ENCODE measurements around the gene HNRNPA0. TPM values are rescaled to one million over a fixed set of nuclear protein-coding genes. Genes with fewer than 3 reads are reported as not detected.

HNRNPA0 gene
- total and polyA plus RNA-seq, 10 donors, result 11.2 to 32.3 (median 22.1) TPM

DNA sequence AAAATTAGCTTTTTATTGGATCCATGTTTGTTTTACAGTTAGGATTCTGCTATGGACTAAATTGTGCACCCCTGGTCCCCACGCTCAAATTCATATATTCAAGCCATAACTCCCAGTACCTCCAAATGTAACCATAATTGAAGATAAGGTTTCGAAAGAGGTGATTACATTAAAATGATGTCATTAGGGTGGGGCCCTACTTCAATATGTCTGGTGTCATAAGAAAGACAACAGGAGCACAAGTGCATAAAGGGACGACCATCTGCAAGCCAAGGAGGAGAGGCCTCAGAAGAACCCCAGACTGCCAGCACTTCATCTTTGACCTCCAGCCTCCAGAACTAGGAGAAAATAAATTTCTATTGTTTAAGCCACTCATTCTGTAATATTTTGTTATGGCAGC, 7.4 kb upstream of the HNRNPA0 start:
- Histone ChIP-seq H3K4me1 (no peaks in the 10 kb centered on the region), H3K27me3 (replicated peaks in 1 of 7) (no peaks in the 10 kb centered on the region), H3K9me3 (peaks cover 0 to under 1% (median 0%) of the 10 kb centered on the region in 8 donors), H3K4me3 (no peak overlapping the region), H3K27ac (no peak overlapping the region), H3K36me3 (no peaks in the 10 kb centered on the region)
- DNase-seq, result no peak
- intact Hi-C loops (cut with DNase I; ENCODE audit: low total_unique reads), result no loop called here
- 84 to 98% (median 89%) methylated on average over 3 of the region's 3 CpGs for WGBS, 5 donors
- TF ChIP-seq POLR2AphosphoS5 (IDR thresholded peaks at IDR 0.05), result no peak
- no peak for TF ChIP-seq CTCF (IDR thresholded peaks at IDR 0.05 in 8 of 11, conservative IDR thresholded peaks at IDR 0.05 in 3 of 11)
- no peak for TF ChIP-seq POLR2A (IDR thresholded peaks at IDR 0.05)

GRCh38 chr5:137760719-137761516, 6.8 kb upstream of the HNRNPA0 start:
- Histone ChIP-seq H3K4me1 (no peaks in the 10 kb centered on the region), H3K4me3 (no peak overlapping the region), H3K36me3 (no peaks in the 10 kb centered on the region), H3K9me3 (no peaks in the 10 kb centered on the region), H3K27ac (no peak overlapping the region), H3K27me3 (replicated peaks in 1 of 7) (no peaks in the 10 kb centered on the region)
- DNase-seq, result no peak
- WGBS, 5 donors, result 87 to 93% (median 91%) methylated on average over 7 of the region's 7 CpGs
- intact Hi-C loops (cut with DNase I; ENCODE audit: low total_unique reads), result no loop called here
- no peak for TF ChIP-seq CTCF (IDR thresholded peaks at IDR 0.05 in 8 of 11, conservative IDR thresholded peaks at IDR 0.05 in 3 of 11)
- no peak for TF ChIP-seq POLR2A (IDR thresholded peaks at IDR 0.05)

GRCh38 chr5:137760294-137760693, 6.1 kb upstream of the HNRNPA0 start:
- no peak for DNase-seq
- H3K36me3 ChIP-seq, result no peaks in the 10 kb centered on the region
- WGBS, 5 donors, result 96 to 100% (median 97%) methylated on average over 4 of the region's 4 CpGs
- no peak overlapping the region for H3K27ac ChIP-seq
- no peaks in the 10 kb centered on the region for H3K27me3 ChIP-seq (replicated peaks in 1 of 7)
- no peak overlapping the region for H3K4me3 ChIP-seq
- TF ChIP-seq POLR2AphosphoS5 (IDR thresholded peaks at IDR 0.05) (no peak), POLR2A (IDR thresholded peaks at IDR 0.05) (no peak), CTCF (IDR thresholded peaks at IDR 0.05 in 8 of 11, conservative IDR thresholded peaks at IDR 0.05 in 3 of 11) (no peak)
- peaks cover 0 to 5% (median 3%) of the 10 kb centered on the region in 6 donors for H3K4me1 ChIP-seq
- H3K9me3 ChIP-seq, result no peaks in the 10 kb centered on the region
- intact Hi-C loops (cut with DNase I; ENCODE audit: low total_unique reads), result no loop called here

DNA sequence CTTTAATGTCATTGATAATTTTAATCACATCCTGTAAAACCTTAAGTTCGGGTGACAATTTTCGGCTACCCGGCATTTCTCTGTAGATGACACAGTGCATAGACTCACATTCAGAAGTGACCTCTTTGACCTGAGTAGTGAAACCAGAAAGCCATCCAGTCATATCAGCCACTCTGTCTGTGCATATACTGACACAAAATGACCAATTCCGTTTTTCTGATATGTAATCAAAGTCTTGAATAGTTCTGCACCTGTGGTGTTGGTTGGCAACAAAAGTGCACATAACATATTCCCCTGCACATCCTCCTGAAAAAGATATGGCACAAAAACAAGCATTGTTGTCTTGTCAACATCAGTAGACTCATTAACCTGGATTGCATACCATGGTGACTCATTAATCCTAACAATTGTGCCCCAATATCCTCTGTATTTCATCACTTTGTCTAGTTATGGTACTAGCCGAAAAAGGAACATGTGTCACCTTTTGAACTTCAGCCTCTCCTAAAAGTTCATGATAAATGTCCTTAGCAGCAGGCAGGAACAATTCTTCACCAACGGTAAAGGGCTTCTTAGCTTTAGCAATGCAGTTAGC, 4.6 kb upstream of the HNRNPA0 start:
- TF ChIP-seq CTCF (IDR thresholded peaks at IDR 0.05 in 8 of 11, conservative IDR thresholded peaks at IDR 0.05 in 3 of 11) (no peak), POLR2A (IDR thresholded peaks at IDR 0.05) (no peak), POLR2AphosphoS5 (IDR thresholded peaks at IDR 0.05) (no peak)
- Histone ChIP-seq H3K36me3 (no peaks in the 10 kb centered on the region), H3K9me3 (no peaks in the 10 kb centered on the region), H3K27me3 (replicated peaks in 1 of 7) (no peaks in the 10 kb centered on the region), H3K4me3 (no peak overlapping the region), H3K4me1 (peaks cover 0 to 14% (median 8%) of the 10 kb centered on the region in 6 donors), H3K27ac (no peak overlapping the region)
- no peak for DNase-seq
- intact Hi-C loops (cut with DNase I; ENCODE audit: low total_unique reads), result no loop called here
- 69 to 88% (median 77%) methylated on average over 6 of the region's 6 CpGs for WGBS, 5 donors

All from spleen (tissue), 11 donors.